ENCODE measurements around the gene CCDC177.
"Not testable (repeated sequence)": the region's sequence is repeated elsewhere in the genome, so short reads cannot be mapped to it uniquely, and the experiment has no call there.

The CCDC177 gene

GRCh38 chr14:69599431-69599830, 24.8 kb upstream of the CCDC177 start:
- H3K4me3 ChIP-seq (ENCODE audit: low read depth, low read length) = not testable (repeated sequence)

GRCh38 chr14:69595336-69595735, 20.7 kb upstream of the CCDC177 start:
- Histone ChIP-seq H3K4me1 (ENCODE audit: control insufficient read depth, insufficient read depth, low read length, unreplicated experiment) (peaks cover 11% of the 10 kb centered on the region), H2AFZ (ENCODE audit: low read length, unreplicated experiment) (no peak overlapping the region), H3K27me3 (ENCODE audit: insufficient read depth, low read length) (no peaks in the 10 kb centered on the region), H3K79me2 (ENCODE audit: control insufficient read depth, insufficient read depth, low read length, unreplicated experiment) (no peaks in the 10 kb centered on the region), H3K27ac (ENCODE audit: low read depth, low read length) (no peak overlapping the region), H3K4me3 (ENCODE audit: low read depth, low read length) (no peak overlapping the region), H3K36me3 (ENCODE audit: insufficient read depth, low read length) (no peaks in the 10 kb centered on the region)

More at GRCh38 chr14:69599431-69599830, 24.8 kb upstream of the CCDC177 start:
- H3K27me3 ChIP-seq (ENCODE audit: insufficient read depth, low read length); H2AFZ ChIP-seq (ENCODE audit: low read length, unreplicated experiment); H3K27ac ChIP-seq (ENCODE audit: low read depth, low read length); H3K79me2 ChIP-seq (ENCODE audit: control insufficient read depth, insufficient read depth, low read length, unreplicated experiment); H3K36me3 ChIP-seq (ENCODE audit: insufficient read depth, low read length); H3K4me1 ChIP-seq (ENCODE audit: control insufficient read depth, insufficient read depth, low read length, unreplicated experiment): not testable (repeated sequence)

- Histone ChIP-seq H3K4me1 (ENCODE audit: control insufficient read depth, insufficient read depth, low read length, unreplicated experiment) (peaks cover 11% of the 10 kb centered on the region), H3K4me3 (ENCODE audit: low read depth, low read length) (no peak overlapping the region), H3K79me2 (ENCODE audit: control insufficient read depth, insufficient read depth, low read length, unreplicated experiment) (no peaks in the 10 kb centered on the region), H3K27me3 (ENCODE audit: insufficient read depth, low read length) (no peaks in the 10 kb centered on the region), H3K27ac (ENCODE audit: low read depth, low read length) (no peak overlapping the region), H2AFZ (ENCODE audit: low read length, unreplicated experiment) (no peak overlapping the region), H3K36me3 (ENCODE audit: insufficient read depth, low read length) (no peaks in the 10 kb centered on the region)
These were observed 20.2 kb upstream of the CCDC177 start for GRCh38 chr14:69594846-69595245.

- Histone ChIP-seq H3K27ac (ENCODE audit: low read depth, low read length) (0 out of 2 replicates have a peak overlapping the region, but pooled peaks have one; percentile 16), H3K4me3 (ENCODE audit: low read depth, low read length) (peak overlapping the region; percentile 53), H3K27me3 (ENCODE audit: insufficient read depth, low read length) (no peaks in the 10 kb centered on the region), H3K4me1 (ENCODE audit: control insufficient read depth, insufficient read depth, low read length, unreplicated experiment) (peaks cover 11% of the 10 kb centered on the region), H3K79me2 (ENCODE audit: control insufficient read depth, insufficient read depth, low read length, unreplicated experiment) (no peaks in the 10 kb centered on the region), H2AFZ (ENCODE audit: low read length, unreplicated experiment) (peak overlapping the region; percentile 55), H3K36me3 (ENCODE audit: insufficient read depth, low read length) (no peaks in the 10 kb centered on the region)
These were observed 18.5 kb upstream of the CCDC177 start for GRCh38 chr14:69593018-69593677.

- peaks cover 11% of the 10 kb centered on the region for H3K4me1 ChIP-seq (ENCODE audit: control insufficient read depth, insufficient read depth, low read length, unreplicated experiment)
- H3K36me3 ChIP-seq (ENCODE audit: insufficient read depth, low read length) = no peaks in the 10 kb centered on the region
- H2AFZ ChIP-seq (ENCODE audit: low read length, unreplicated experiment) = no peak overlapping the region
- H3K4me3 ChIP-seq (ENCODE audit: low read depth, low read length) = no peak overlapping the region
- no peaks in the 10 kb centered on the region for H3K27me3 ChIP-seq (ENCODE audit: insufficient read depth, low read length)
- no peaks in the 10 kb centered on the region for H3K79me2 ChIP-seq (ENCODE audit: control insufficient read depth, insufficient read depth, low read length, unreplicated experiment)
- no peak overlapping the region for H3K27ac ChIP-seq (ENCODE audit: low read depth, low read length)
These were observed 16.6 kb upstream of the CCDC177 start for GRCh38 chr14:69591317-69591716.

- Histone ChIP-seq H3K79me2 (ENCODE audit: control insufficient read depth, insufficient read depth, low read length, unreplicated experiment) (no peaks in the 10 kb centered on the region), H3K27me3 (ENCODE audit: insufficient read depth, low read length) (no peaks in the 10 kb centered on the region), H3K4me3 (ENCODE audit: low read depth, low read length) (no peak overlapping the region), H3K27ac (ENCODE audit: low read depth, low read length) (no peak overlapping the region), H3K36me3 (ENCODE audit: insufficient read depth, low read length) (no peaks in the 10 kb centered on the region), H2AFZ (ENCODE audit: low read length, unreplicated experiment) (no peak overlapping the region), H3K4me1 (ENCODE audit: control insufficient read depth, insufficient read depth, low read length, unreplicated experiment) (peaks cover 8% of the 10 kb centered on the region)
These were observed 12.7 kb upstream of the CCDC177 start for GRCh38 chr14:69587389-69587788.

GRCh38 chr14:69586404-69586803, 11.7 kb upstream of the CCDC177 start:
- H3K27ac ChIP-seq (ENCODE audit: low read depth, low read length) = no peak overlapping the region
- H3K4me1 ChIP-seq (ENCODE audit: control insufficient read depth, insufficient read depth, low read length, unreplicated experiment) = peaks cover 14% of the 10 kb centered on the region
- no peak overlapping the region for H2AFZ ChIP-seq (ENCODE audit: low read length, unreplicated experiment)
- no peaks in the 10 kb centered on the region for H3K79me2 ChIP-seq (ENCODE audit: control insufficient read depth, insufficient read depth, low read length, unreplicated experiment)
- H3K27me3 ChIP-seq (ENCODE audit: insufficient read depth, low read length) = no peaks in the 10 kb centered on the region
- no peak overlapping the region for H3K4me3 ChIP-seq (ENCODE audit: low read depth, low read length)
- no peaks in the 10 kb centered on the region for H3K36me3 ChIP-seq (ENCODE audit: insufficient read depth, low read length)

GRCh38 chr14:69584389-69584788, 9.7 kb upstream of the CCDC177 start:
- Histone ChIP-seq H2AFZ (ENCODE audit: low read length, unreplicated experiment) (peak overlapping the region; percentile 41), H3K27ac (ENCODE audit: low read depth, low read length) (no peak overlapping the region), H3K4me3 (ENCODE audit: low read depth, low read length) (no peak overlapping the region), H3K4me1 (ENCODE audit: control insufficient read depth, insufficient read depth, low read length, unreplicated experiment) (peaks cover 25% of the 10 kb centered on the region), H3K79me2 (ENCODE audit: control insufficient read depth, insufficient read depth, low read length, unreplicated experiment) (no peaks in the 10 kb centered on the region), H3K36me3 (ENCODE audit: insufficient read depth, low read length) (no peaks in the 10 kb centered on the region), H3K27me3 (ENCODE audit: insufficient read depth, low read length) (no peaks in the 10 kb centered on the region)

- Histone ChIP-seq H3K36me3 (ENCODE audit: insufficient read depth, low read length) (no peaks in the 10 kb centered on the region), H3K79me2 (ENCODE audit: control insufficient read depth, insufficient read depth, low read length, unreplicated experiment) (no peaks in the 10 kb centered on the region), H2AFZ (ENCODE audit: low read length, unreplicated experiment) (no peak overlapping the region), H3K4me3 (ENCODE audit: low read depth, low read length) (no peak overlapping the region), H3K27ac (ENCODE audit: low read depth, low read length) (no peak overlapping the region; the same call in 1 of the 2 replicates), H3K27me3 (ENCODE audit: insufficient read depth, low read length) (no peaks in the 10 kb centered on the region), H3K4me1 (ENCODE audit: control insufficient read depth, insufficient read depth, low read length, unreplicated experiment) (peaks cover 30% of the 10 kb centered on the region)
These were observed 8.2 kb upstream of the CCDC177 start for GRCh38 chr14:69582829-69583228.

- Histone ChIP-seq H3K27ac (ENCODE audit: low read depth, low read length) (no peak overlapping the region; the same call in 1 of the 2 replicates), H3K4me1 (ENCODE audit: control insufficient read depth, insufficient read depth, low read length, unreplicated experiment) (peaks cover 30% of the 10 kb centered on the region), H3K36me3 (ENCODE audit: insufficient read depth, low read length) (no peaks in the 10 kb centered on the region), H3K27me3 (ENCODE audit: insufficient read depth, low read length) (no peaks in the 10 kb centered on the region), H3K4me3 (ENCODE audit: low read depth, low read length) (no peak overlapping the region), H2AFZ (ENCODE audit: low read length, unreplicated experiment) (no peak overlapping the region), H3K79me2 (ENCODE audit: control insufficient read depth, insufficient read depth, low read length, unreplicated experiment) (no peaks in the 10 kb centered on the region)
These were observed 7.5 kb upstream of the CCDC177 start for GRCh38 chr14:69582212-69582611.

GRCh38 chr14:69581316-69581935, 6.8 kb upstream of the CCDC177 start:
- Histone ChIP-seq H3K4me1 (ENCODE audit: control insufficient read depth, insufficient read depth, low read length, unreplicated experiment) (peaks cover 30% of the 10 kb centered on the region), H3K27ac (ENCODE audit: low read depth, low read length) (no peak overlapping the region), H3K27me3 (ENCODE audit: insufficient read depth, low read length) (0 out of 2 replicates have a peak, but pooled peaks cover 1% of the 10 kb centered on the region), H3K36me3 (ENCODE audit: insufficient read depth, low read length) (no peaks in the 10 kb centered on the region), H3K79me2 (ENCODE audit: control insufficient read depth, insufficient read depth, low read length, unreplicated experiment) (no peaks in the 10 kb centered on the region), H2AFZ (ENCODE audit: low read length, unreplicated experiment) (no peak overlapping the region), H3K4me3 (ENCODE audit: low read depth, low read length) (no peak overlapping the region)
